Right lobe of liver (tissue), 6 donors: ENCODE data around the gene TBCD. TPM values are rescaled to one million over a fixed set of nuclear protein-coding genes. Genes with fewer than 3 reads are reported as not detected.

Experiments
- ATAC-seq, 4 donors: fragments of 200-7000 bp; cut with Tn5 transposase; one replicate each; pipeline ENCODE4 v1.9.1; 2020; ENCODE audit warnings: mild to moderate bottlenecking in 4 of 4, moderate library complexity in 4 of 4
- DNase-seq, 3 donors: peaks; one replicate each; pipeline ENCODE4 v3.0.0-alpha.2; 2020
- H3K27ac ChIP-seq, 3 donors: fragments of 200-600 bp; one replicate each; pipeline ENCODE4 v1.8.0; 2022
- H3K27me3 ChIP-seq, 2 donors: fragments of 200-600 bp; one replicate each; pipeline ENCODE4 v1.8.0; 2022
- H3K36me3 ChIP-seq, 4 donors: fragments of 200-600 bp; sonication (generic) in 1 of 4; one replicate each; pipeline versions ENCODE4 v1.5.1 to v1.8.0; 2017 to 2022; ENCODE audit warnings: control low read depth in 1 of 4
- H3K4me1 ChIP-seq, 4 donors: fragments of 200-600 bp; sonication (generic) in 1 of 4; one replicate each; pipeline versions ENCODE4 v1.5.1 to v1.8.0; 2017 to 2022; ENCODE audit warnings: control low read depth in 1 of 4
- H3K4me3 ChIP-seq, 3 donors: fragments of 200-600 bp; one replicate each; pipeline ENCODE4 v1.8.0; 2022
- H3K9me3 ChIP-seq, 4 donors: fragments of 200-600 bp; sonication (generic) in 1 of 4; one replicate each; pipeline versions ENCODE4 v1.5.1 to v1.8.0; 2017 to 2022; ENCODE audit warnings: control low read depth in 1 of 4
- POLR2A ChIP-seq: fragments of 450-650 bp; IDR thresholded peaks from one replicate; pipeline ENCODE4 v1.6.1; 2017; ENCODE audit warnings: antibody characterized with exemption, mild to moderate bottlenecking
- WGBS: methylation state at CpG from one replicate; pipeline ENCODE4 v1.1.6; 2018; ENCODE audit warnings: low coverage, low lambda C conversion rate; ENCODE audit not compliant: insufficient coverage; ENCODE audit errors: missing lambda C conversion rate; 5-methylcytosine and 5-hydroxymethylcytosine counted together
- intact Hi-C, 2 donors: fragments of 100-400 bp; cut with DNase I; formaldehyde crosslinking; loops; one replicate each; pipeline versions ENCODE4 v1.11.2 to v1.14.1; 2022
- total RNA-seq, 6 experiments: library from RNA; depleted of rRNA in 2 of 6; stranded (reverse); fragments of >200 nt in 2 of 6; fragmentation: NEBNext Ultra II Directional in 3 of 6; extraction: Animal tissue kit (Norgen Biotek cat#: 25700) in 3 of 6; gene quantifications; one replicate each; pipeline versions ENCODE4 v1.1.0 to v1.2.4, GENCODE V29; 2016 to 2023
- TF ChIP-seq, protein P1 (sequence below), 4 donors: fragments of 200-600 bp in 3 of 4; fragments of 450-650 bp in 1 of 4; IDR thresholded peaks; one replicate each; pipeline versions ENCODE4 v1.5.1 to v1.8.0; 2016 to 2022; ENCODE audit warnings: antibody characterized with exemption in 4 of 4, mild to moderate bottlenecking in 2 of 4
- donor health status: DM: no; HTN: yes; CAD: no.
- donor health status: DM: no; HTN: no; CAD: no.
- donor health status: DM: no; HTN: no; CAD: no.
- donor health status: DM: no; HTN: yes; CAD: no.
- donor health status: DM: no; HTN: yes; CAD: no.

Gene TBCD
- total RNA-seq, 6 experiments from 2014 or later = 28.0 to 55.7 (median 41.3) TPM

- intact Hi-C loops = no loop called here
- Histone ChIP-seq H3K9me3 (no peaks in the 10 kb centered on the region), H3K36me3 (peaks cover 0 to 31% (median 4%) of the 10 kb centered on the region in 4 donors), H3K4me3 (no peak overlapping the region), H3K4me1 (no peaks in the 10 kb centered on the region), H3K27me3 (no peaks in the 10 kb centered on the region), H3K27ac (no peak overlapping the region)
- TF ChIP-seq, protein P1, sequence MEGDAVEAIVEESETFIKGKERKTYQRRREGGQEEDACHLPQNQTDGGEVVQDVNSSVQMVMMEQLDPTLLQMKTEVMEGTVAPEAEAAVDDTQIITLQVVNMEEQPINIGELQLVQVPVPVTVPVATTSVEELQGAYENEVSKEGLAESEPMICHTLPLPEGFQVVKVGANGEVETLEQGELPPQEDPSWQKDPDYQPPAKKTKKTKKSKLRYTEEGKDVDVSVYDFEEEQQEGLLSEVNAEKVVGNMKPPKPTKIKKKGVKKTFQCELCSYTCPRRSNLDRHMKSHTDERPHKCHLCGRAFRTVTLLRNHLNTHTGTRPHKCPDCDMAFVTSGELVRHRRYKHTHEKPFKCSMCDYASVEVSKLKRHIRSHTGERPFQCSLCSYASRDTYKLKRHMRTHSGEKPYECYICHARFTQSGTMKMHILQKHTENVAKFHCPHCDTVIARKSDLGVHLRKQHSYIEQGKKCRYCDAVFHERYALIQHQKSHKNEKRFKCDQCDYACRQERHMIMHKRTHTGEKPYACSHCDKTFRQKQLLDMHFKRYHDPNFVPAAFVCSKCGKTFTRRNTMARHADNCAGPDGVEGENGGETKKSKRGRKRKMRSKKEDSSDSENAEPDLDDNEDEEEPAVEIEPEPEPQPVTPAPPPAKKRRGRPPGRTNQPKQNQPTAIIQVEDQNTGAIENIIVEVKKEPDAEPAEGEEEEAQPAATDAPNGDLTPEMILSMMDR (IDR thresholded peaks at IDR 0.05) = no peak
- TF ChIP-seq POLR2A = no peak
- 77% methylated on average over 11 of the region's 26 CpGs for WGBS
- DNase-seq (no peak), ATAC-seq (peak in 2 of 4 donors; percentile 37 to 66)
Measured at GRCh38 chr17:82723169-82723807, 28.6 kb upstream of the TBCD start.

GRCh38 chr17:82726427-82726826, 25.4 kb upstream of the TBCD start:
- no CpG with 5 or more reads among the region's 10 CpGs for WGBS
- Histone ChIP-seq H3K4me3 (no peak overlapping the region), H3K9me3 (no peaks in the 10 kb centered on the region), H3K27me3 (no peaks in the 10 kb centered on the region), H3K27ac (no peak overlapping the region), H3K36me3 (peaks cover 0 to 17% (median 2%) of the 10 kb centered on the region in 4 donors), H3K4me1 (no peaks in the 10 kb centered on the region)
- intact Hi-C loops = no loop called here
- DNase-seq = no peak
- ATAC-seq = peak in 1 of 4 donors; percentile 26
- TF ChIP-seq POLR2A = no peak
- TF ChIP-seq, protein P1 (IDR thresholded peaks at IDR 0.05) = no peak

GRCh38 chr17:82729479-82730260, 22.2 kb upstream of the TBCD start:
- intact Hi-C loops = no loop called here
- H3K36me3 ChIP-seq = peaks cover 0 to 17% (median under 1%) of the 10 kb centered on the region in 4 donors
- H3K4me3 ChIP-seq = no peak overlapping the region
- peak in 2 of 4 donors; percentile 16 to 29 for ATAC-seq
- H3K4me1 ChIP-seq = no peaks in the 10 kb centered on the region
- no peaks in the 10 kb centered on the region for H3K9me3 ChIP-seq
- no peak overlapping the region for H3K27ac ChIP-seq
- TF ChIP-seq, protein P1 (IDR thresholded peaks at IDR 0.05) = no peak
- TF ChIP-seq POLR2A = no peak
- 88% methylated on average over 31 of the region's 48 CpGs for WGBS
- no peaks in the 10 kb centered on the region for H3K27me3 ChIP-seq
- DNase-seq = no peak

DNA sequence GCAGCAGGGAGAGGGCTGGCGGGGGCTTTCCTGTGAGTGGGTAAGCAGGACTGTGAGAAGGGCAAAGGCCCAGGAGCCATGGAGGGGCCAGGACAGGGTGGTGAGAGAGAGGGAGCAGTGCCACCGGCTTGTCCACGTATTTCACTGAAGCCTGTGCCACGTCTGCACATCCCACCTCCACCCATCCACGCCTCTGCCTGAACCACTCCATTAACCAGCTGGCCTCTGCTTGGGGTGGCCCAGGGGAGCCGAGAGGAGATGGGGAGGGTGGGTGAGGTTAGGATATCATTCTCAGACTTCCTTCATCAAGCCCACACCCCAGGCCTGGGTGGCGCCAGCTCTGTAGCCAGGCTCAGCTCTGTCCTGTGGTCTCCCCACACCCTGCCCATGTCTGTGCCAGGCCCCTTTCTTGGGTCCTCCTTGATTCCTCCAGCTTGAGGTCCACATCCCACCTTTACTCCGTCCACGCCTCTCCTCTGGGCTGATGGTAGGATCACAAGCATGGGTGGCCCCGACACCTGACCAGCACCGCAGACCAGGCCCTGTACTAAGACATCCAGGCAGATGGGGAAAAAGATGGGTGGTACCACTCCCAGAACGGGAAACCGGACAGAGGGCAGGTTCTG, 19.6 kb upstream of the TBCD start:
- ATAC-seq = no peak
- Histone ChIP-seq H3K36me3 (peaks cover 0 to 8% (median 0%) of the 10 kb centered on the region in 4 donors), H3K4me1 (peaks cover 0 to 8% (median 0%) of the 10 kb centered on the region in 4 donors), H3K27ac (no peak overlapping the region), H3K4me3 (no peak overlapping the region), H3K9me3 (no peaks in the 10 kb centered on the region), H3K27me3 (no peaks in the 10 kb centered on the region)
- no peak for TF ChIP-seq POLR2A
- TF ChIP-seq, protein P1 (IDR thresholded peaks at IDR 0.05) = no peak
- no peak for DNase-seq
- 84% methylated on average over 6 of the region's 13 CpGs for WGBS
- intact Hi-C loops = no loop called here
